HEK293 (cell line): ENCODE data around the gene CCDC136.

Experiments
- CTCF ChIP-seq: fragments of 450-650 bp; formaldehyde crosslinking; IDR thresholded peaks from 2 replicates; pipeline ENCODE4 v1.5.1; 2016; ENCODE audit warnings: missing biosample characterization, missing genetic modification characterization
- EGR2 ChIP-seq: fragments of 450-650 bp; formaldehyde crosslinking; IDR thresholded peaks from 2 replicates; pipeline ENCODE4 v1.5.1; 2016; ENCODE audit warnings: low read depth, missing biosample characterization, missing genetic modification characterization
- REST ChIP-seq: fragments of 450-650 bp; formaldehyde crosslinking; IDR thresholded peaks from 2 replicates; pipeline ENCODE4 v1.5.1; 2016; ENCODE audit warnings: missing biosample characterization, missing genetic modification characterization
- TCF7L2 ChIP-seq: IDR thresholded peaks from 2 replicates; pipeline ENCODE4 v1.6.1; 2011; ENCODE audit warnings: low read depth, mild to moderate bottlenecking, inconsistent platforms, low read length, moderate library complexity, borderline replicate concordance
- ZNF19 ChIP-seq: fragments of 450-650 bp; formaldehyde crosslinking; IDR thresholded peaks from 2 replicates; pipeline ENCODE4; 2016; ENCODE audit warnings: missing biosample characterization, missing genetic modification characterization, low read depth
- ZNF239 ChIP-seq: fragments of 450-650 bp; formaldehyde crosslinking; IDR thresholded peaks from 2 replicates; pipeline ENCODE4 v1.5.1; 2016; ENCODE audit warnings: missing biosample characterization, missing genetic modification characterization

GRCh38 chr7:128755075-128755818 is 36.5 kb upstream of the CCDC136 start:
- TF ChIP-seq CTCF (tag by site-specific recombination), result no peak
- no peak for TF ChIP-seq REST (tag by site-specific recombination)
- no peak for TF ChIP-seq EGR2 (tag by site-specific recombination)
- TF ChIP-seq TCF7L2, result no peak
- TF ChIP-seq ZNF239 (tag by site-specific recombination), result no peak
- TF ChIP-seq ZNF19 (tag by site-specific recombination), result no peak
